GM15510 (cell line): ENCODE data around the gene C5.

Source experiments
- POLR2A ChIP-seq: IDR thresholded peaks from 3 replicates; pipeline ENCODE4 v1.6.1; 2011; ENCODE audit warnings: borderline replicate concordance; ENCODE audit not compliant: insufficient read length; ENCODE audit errors: extremely low read depth

Gene C5

GRCh38 chr9:121059998-121060636, 10.0 kb upstream of the C5 start:
- no peak for TF ChIP-seq POLR2A

- no peak for TF ChIP-seq POLR2A
Observed at GRCh38 chr9:121059513-121059912, 9.4 kb upstream of the C5 start.

GRCh38 chr9:121057821-121058220, 7.7 kb upstream of the C5 start:
- no peak for TF ChIP-seq POLR2A

GRCh38 chr9:121055642-121056143, 5.6 kb upstream of the C5 start:
- TF ChIP-seq POLR2A, result no peak

GRCh38 chr9:121053544-121053943, 3.5 kb upstream of the C5 start:
- no peak for TF ChIP-seq POLR2A

- no peak for TF ChIP-seq POLR2A
Observed at GRCh38 chr9:121048618-121049017, 1.5 kb downstream of the C5 start.

- TF ChIP-seq POLR2A, result no peak
Observed at GRCh38 chr9:121048175-121048574, 1.9 kb downstream of the C5 start.

GRCh38 chr9:121038804-121039203, 11.3 kb downstream of the C5 start:
- no peak for TF ChIP-seq POLR2A

GRCh38 chr9:121038362-121038761, 11.7 kb downstream of the C5 start:
- TF ChIP-seq POLR2A, result no peak

GRCh38 chr9:121034529-121034928, 15.5 kb downstream of the C5 start:
- no peak for TF ChIP-seq POLR2A

GRCh38 chr9:121029469-121029868, 20.6 kb downstream of the C5 start:
- no peak for TF ChIP-seq POLR2A

- TF ChIP-seq POLR2A, result no peak
Observed at GRCh38 chr9:121026768-121027167, 23.3 kb downstream of the C5 start.

GRCh38 chr9:121026260-121026691, 23.8 kb downstream of the C5 start:
- TF ChIP-seq POLR2A, result no peak

GRCh38 chr9:121024237-121024636, 25.8 kb downstream of the C5 start:
- TF ChIP-seq POLR2A, result no peak

GRCh38 chr9:121023064-121023463, 27.0 kb downstream of the C5 start:
- no peak for TF ChIP-seq POLR2A

- TF ChIP-seq POLR2A, result no peak
Observed at GRCh38 chr9:121021301-121021700, 28.8 kb downstream of the C5 start.

GRCh38 chr9:121019273-121019672, 30.8 kb downstream of the C5 start:
- TF ChIP-seq POLR2A, result no peak
